Measurements from ENCODE around the gene XRCC3.

Gene XRCC3

DNA sequence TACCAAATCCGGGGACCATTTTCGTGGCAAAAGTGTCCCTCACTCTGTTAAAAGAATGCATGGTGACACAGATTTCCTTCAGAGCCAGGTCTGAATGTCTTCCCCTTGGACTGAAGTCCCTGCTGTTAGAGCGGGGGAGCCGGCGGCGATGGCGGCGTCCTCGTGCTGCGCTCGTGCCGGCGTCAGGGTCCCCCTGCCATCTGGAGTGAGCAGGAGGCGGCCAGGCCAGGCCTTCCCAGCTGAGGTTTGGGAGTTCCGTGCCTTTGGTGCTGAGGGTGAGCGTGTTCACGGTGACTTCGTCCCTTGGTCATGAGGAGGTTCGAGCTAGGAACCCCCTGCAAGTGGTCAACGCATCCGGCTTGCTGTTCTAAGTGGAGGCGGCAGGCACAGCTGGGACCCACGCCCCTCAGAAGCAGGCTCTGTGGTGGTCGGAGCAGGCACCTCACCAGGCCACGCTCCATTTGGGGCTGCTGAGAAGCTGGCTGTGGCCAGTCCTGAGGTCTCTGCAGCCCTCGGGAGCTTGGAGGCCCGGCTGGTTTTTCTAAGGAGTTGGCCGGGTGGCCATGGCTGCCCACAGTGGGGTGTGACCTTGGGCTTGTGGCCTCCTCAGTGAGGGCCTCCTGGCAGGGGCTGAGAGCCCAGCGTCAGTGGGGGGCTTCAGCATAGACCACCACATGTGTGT is 9.9 kb upstream of the XRCC3 start:
- DNase-seq = no peak

DNA sequence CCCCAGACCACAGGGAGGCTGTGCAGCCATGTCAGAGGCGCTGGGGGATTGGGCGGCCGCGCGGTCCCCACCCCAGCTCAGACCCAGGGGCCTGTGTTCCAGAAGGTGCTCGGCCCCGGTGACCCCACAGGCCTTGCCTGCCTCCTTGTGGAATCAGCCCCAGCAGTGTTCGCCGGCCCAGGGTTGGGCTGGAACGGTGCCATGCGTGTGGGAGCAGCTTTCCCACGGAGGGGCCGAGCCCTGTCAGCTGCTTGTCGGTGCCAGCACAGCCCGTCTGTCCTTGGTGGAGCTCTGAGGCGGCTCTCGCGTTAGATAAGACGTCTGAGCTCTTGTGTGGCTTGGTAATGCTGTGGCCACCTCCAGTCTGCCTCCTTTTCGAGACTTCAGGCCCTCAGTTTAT is 8.9 kb upstream of the XRCC3 start:
- no peak for DNase-seq

DNA sequence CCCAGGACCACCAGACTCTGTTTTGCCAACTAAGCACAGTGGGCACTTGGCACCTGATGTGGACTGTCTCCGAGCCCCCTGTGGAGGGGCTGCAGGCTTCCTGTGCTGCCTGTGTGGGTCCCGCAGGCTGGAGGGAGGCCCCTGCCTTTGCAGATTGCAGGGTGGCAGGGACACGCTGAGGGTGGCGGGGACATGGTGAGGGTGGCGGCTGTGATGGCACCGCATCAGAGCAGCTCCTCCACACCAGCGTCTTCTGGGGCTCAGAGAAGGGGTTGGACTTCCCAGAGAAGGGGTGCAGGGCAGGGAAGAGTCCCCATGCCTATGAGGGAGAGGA is 8.5 kb upstream of the XRCC3 start:
- DNase-seq = no peak

DNA sequence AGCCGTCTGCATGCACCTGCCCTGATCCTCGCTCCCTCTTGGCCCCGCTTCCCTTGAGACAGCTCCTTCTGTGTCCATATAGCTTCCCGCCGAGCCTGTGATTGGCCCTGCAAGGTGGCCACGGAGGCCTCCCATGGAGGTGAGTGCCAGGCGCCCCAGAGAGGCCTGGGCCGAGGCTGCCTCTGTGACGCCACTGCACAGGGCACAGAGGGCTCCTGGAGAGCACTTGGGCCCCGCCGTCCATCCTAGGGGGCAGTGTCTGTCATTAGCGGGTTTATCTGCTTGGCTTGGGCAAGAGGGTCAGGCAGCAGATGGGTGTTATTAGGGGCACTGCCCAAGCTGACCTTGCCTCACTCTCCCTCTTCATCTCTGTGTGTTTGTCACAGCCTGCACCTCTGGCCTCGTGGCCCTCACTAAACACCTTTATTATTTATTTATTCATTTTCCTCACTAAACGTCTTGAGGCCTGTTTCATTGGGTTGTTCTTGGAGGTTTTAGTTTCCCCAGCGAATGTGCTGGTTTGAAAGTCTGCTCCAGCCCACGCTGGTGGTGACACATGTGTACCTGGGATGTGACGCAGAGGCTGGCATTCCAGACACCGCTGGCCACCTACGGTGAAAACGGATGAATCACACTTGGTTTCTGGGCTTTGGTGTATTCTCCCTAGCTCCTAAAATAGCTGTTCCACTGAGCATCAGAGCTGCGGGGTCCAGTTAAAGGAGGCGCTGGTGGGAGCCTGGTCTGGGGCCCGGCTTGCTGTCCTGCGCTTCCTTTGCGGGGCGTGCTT is 6.3 kb upstream of the XRCC3 start:
- no peak for DNase-seq

DNA sequence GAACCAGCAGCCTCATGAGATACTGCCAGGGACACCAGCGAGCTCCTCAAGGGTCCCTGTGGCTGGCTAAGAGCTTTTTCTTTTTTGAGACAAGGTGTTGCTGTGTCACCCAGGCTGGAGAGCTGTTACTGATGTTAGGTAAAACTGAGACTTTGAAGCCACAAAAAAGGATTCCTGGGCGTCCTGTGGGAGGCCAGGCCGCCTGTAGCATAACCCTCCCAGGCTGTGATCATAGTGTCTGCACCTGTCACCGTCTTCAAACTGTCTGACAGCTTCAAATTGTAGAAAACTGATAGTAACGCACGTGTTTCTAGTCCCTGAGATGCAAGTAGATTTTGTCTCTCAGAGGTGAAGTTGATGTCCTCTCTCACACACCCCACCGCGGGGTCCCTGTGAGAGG is 4.5 kb upstream of the XRCC3 start:
- no peak for DNase-seq

DNA sequence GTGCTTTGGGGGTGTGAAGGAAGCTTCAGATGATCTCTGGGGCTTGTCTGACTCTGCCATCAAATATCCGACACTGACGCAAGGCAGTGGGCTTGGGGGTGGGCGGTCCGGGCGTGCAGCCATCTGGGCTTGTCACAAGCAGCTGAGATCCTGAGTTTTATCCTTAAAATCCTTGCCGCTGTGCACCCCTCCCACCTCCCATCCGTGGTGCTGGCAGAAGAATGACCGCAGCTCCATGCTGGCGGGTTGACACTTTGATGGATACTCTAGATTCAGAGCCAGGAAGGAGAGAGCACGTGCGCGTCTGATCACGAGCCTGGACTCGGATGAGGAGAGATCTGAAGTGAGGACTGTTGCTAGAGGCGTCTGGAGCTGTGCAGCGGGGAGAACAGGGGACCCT is 3.3 kb upstream of the XRCC3 start:
- DNase-seq = no peak

DNA sequence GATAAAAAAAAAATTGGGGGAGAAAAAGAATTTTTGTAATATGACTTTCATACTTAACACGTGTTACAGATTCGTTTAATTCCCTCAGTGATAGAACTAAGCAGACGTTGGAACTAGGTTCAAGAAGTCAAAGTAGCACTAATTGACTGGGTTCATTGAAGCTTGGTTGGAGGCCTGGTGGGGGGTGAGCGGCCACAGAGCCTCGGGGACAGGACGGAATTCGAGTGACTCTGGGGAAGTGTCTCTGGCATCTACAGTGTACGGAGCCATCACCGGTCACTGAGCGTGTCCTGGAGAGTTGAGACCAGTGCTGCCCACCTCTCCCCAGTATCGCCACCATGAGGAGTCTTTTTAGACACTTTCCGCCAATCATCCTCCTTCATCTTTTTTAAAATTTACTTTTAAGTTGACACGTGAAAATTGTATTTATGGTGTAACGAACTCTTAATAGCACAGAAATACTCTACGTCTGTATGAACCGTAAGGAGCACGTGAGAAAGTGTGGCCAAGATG is 1.7 kb upstream of the XRCC3 start:
- DNase-seq = no peak

DNA sequence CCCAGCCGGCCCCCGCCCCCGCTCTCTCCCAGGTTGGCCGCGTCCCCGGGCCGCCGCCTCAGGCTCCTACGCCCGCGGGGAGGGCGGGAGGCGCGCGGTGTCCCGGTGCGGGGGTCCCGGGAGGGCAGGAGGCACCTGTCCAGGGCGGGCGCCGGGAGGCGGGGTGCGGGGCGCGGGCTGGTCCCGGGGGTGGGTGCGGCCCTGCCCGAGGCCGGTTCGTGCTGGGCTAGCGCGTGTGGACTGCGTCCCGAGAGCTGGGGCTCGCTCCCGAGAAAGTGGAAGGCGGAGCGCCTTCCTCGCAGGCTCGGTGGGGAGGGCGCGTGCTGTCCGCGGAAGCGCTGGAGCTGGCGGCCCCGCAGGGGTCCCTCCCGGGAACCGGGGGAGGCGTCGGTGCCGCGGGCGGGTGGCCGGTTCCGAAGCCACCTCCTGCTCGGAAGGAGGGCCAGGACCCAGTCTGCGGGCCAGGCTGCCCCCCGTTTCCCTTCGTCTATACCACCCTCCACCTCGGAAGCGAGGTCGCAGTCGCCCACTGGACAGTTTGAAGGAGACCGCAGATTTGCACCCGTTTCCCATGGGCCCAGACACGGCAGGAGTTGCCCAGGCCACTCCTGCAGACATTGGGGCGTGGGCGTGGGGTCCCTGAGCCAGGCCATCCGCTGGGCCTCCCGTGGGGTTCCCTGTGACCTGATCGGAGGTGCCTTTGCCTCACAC is 995 bp upstream of the XRCC3 start:
- DNase-seq = peak; percentile 7 to 55

DNA sequence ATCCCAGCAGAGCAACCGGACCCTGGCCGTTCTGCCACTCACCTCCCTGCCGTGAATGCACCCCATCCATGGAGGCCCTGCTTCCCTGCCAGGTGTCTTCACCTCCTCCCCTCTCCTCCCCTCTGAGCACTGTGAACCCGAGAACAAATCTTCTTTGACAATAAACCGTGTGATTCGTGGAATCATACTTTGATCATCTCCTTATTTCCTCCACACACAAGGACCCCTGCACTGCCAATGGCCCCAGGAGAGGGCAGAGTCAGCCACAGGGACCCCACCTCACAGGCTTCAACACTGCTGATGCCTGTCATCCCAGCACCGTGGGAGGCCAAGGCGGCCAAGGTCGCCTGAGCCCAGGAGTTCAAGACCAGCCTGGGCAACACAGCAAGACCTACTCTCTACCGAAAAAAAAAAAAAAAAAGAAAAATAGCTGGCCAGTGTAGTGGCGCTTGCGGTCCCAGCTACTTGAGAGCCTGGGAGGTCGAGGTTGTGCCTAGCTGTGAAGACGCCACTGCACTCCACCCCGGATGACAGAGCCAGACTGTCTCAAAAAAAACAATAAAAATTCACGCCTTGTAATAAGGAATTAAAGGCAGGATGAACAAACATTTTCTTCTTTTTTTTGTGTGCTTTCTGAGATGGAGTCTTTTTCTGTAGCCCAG is 1.1 kb downstream of the XRCC3 start:
- DNase-seq = no peak

DNA sequence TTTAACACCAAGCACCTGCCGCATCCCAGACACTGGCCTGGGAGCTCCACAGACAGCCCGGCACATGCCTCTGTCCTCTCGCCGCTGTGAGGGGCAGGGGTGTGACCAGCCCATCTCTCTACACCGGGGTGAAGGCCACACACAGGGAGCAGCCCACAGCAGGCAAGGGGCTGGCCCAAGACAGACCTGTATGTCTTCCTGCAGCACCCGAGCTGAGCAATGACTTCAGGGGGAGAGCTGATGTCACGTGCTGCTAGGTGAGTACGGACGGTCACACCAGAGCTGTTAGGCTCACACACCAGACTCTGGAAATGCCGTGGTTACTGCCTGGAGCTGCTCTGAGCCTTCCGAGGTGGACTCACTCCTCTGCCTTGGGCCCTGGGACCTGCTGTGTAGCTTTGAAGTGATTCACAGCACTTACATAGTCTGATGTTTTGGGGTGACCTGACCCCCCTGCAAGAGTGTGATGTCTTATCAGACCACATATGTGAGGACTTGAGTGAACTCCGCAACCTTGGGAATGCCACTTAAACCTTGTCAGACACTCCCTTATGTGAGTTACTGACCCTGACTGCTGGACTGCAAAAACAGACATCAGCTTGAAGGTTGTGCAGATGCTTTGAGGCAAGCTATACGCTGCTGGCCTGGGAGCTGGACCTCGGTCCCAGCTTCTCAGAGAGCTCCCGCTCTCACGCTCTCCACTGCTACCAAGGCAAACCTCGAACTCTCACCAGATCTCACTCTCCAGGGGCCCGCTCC is 1.8 kb downstream of the XRCC3 start:
- DNase-seq = no peak

DNA sequence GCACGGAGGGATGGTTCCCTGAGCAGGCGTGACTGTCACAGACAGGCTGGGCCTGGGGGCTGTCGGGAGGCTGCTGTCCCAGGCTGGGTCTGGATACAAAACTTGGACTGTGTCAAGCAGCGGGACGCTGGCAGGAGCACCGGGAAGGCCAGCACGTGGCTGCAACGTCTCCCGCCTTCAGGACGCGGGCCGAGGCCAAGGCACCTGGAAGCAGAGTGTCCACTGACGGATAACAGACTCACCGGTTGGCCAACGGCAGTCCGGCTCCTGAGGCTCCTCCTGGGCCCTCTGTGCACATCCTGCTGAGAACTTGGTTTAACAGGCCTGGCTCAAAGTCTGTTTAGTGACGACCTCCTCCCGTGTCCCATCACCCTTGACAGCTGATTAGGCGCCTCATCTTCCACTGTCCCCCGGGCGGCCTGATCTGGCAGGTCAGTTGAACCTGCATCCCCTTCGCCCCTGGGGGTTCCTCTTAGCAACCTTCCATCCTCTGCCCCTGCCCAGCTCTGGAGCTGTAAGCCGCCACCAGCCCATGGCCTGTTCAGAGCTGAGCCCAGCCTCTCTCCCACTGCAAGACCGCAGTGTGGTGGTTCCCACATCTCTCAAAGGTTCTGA is 2.5 kb downstream of the XRCC3 start:
- no peak for DNase-seq

DNA sequence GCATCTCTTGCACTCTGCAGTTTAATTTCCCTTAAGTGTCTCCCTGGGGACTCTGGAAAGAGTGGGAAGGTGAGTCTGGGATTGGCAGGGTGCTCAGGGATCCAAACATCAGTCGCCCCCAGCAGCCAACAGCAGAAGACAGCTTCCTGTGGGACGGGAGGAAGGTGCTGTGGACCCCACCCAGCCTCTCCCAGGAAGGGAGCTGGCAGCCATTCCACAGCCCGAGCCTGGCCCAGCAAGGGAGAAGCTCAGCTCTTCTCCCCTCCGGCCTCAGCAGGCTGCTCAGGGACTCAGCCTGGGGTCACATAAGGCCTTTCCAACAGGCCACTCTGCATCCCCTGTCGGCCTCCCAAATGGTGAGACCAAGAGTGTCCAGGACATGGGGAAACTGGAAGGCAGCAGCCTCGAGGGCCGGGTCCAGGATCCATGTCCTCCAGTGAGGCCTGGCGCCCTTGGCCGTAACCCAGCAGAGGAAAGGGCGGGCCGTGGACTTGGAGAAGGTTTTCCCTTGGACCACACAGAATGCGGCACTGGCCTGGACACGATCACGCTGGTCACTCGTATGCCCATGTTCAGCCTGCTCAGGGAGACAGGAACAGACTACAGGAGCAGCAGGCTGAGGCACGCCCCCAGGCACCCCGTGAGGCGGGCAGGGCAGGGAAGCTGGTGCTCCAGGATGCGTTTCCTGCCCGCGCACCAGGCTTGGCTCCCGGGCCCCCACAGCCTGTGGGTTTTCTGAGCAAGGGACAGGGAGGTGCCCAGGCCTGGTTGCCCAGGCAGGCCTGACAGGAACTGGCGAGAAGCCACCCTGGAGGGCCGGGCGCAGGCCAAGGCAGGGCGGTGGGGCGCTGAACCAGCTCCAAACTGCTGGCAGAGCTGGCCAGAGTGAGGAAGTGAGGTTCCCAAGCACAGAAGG is 3.5 kb downstream of the XRCC3 start:
- no peak for DNase-seq

DNA sequence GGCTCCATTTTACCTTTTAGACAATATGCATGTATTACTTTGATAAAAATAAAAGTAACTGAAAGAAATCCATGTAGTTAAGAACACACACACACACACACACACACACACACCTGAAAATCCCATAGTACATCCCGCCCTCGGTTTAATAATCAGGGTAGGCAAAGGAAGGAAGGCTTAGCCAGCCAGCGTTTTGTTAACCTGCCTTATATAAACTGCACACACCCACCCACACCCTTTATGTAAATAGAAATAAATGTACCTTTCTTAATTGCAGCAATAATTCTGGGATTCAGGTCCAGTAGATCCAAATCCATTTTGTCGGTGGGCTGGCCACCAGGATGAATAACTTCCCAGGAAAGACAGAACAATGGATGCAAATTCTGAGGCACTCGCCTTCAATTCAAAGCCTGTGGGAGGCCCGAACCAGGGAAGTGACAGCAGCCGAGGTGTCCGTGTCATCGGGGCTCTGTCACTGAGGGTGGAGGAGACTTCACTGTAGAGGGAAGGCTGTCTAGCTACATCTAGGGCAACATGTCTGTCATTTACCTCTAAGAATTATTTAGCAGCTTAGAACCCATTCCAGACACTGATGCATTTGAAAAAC is 4.4 kb downstream of the XRCC3 start:
- no peak for DNase-seq

DNA sequence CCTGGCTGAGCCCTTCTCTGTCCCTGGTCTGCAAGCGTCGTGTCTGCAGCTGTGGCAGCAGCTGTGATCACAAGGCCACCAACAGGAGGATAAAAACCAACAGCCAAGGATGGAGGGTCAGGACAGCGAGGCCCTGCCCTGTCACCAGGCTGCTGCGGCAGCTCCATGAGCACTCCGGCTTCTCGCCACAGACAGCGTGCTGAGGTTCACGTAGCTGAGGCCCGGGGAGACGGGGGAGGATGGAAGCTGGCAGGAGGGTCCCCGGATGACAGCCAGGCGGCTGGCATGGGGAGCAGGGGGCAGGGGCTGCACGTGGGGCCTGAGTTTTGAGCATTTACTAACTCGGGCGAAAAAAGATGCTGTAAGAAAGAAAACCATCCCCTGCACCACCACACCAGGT is 5.4 kb downstream of the XRCC3 start:
- no peak for DNase-seq

DNA sequence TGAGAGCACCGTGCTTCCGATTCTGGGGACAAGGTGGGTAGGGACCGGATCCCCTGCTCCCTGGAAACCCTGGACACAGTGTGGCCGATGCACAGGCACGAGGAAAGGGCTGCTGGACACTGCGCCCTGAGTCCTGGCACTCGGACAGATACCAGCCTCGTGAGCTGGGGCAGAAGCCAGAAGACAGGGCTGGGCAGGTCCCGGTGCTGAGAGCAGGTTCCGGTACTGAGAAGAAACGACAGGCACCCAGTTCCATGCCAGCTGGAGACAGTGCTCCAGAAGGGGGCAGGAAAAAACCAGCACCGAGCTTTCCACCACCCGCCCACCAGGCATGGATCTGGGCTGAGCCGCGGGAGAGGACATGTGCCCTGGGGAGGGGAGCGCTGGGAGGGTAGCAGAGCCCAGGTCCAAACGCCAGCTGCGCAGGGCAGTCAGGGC is 6.5 kb downstream of the XRCC3 start:
- no peak for DNase-seq

DNA sequence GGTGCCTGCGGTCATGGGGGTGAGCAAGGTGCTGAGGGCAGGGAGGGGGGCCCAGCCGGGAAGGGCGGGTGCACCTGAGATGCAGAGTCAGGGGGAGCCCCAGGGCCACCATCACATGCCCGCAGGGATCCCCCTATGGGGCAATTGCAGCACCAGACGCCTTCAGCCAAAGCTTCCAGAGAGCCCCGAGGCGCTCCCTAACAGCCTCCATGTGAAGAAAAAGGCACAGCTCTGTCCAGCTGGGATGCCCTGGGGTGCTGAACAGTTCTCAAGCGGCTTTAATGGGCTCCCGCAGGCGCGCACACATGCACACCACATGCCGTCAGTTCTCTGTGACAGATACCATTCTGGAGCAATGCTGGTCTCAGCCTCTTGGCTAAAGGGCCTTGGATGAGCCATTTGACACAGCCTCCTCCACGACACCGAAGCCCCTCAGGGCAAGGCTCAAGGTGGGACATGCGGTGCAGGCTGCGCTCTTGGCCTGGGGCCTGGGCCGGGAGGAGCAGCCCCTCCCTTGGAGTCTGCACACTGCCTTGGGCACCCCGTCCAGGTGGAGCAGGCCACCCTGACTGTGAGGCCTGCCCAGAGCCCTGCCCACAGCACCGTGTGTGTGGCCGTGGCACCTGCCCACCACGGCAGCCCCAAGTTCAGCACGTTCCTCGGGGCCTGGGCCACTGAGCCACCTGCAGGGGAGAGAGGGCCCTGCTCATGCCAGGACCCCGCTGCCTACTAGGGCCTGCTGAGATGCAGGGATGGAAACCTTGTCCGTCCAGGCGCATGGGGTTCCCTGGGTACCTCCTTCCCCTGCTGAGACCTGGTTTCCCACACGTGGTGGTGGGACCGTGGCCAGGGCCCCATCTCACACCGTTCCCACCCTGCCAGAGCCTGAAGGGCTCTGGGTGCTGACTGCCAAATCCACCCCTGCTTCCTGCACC is 7.7 kb downstream of the XRCC3 start:
- DNase-seq = no peak

DNA sequence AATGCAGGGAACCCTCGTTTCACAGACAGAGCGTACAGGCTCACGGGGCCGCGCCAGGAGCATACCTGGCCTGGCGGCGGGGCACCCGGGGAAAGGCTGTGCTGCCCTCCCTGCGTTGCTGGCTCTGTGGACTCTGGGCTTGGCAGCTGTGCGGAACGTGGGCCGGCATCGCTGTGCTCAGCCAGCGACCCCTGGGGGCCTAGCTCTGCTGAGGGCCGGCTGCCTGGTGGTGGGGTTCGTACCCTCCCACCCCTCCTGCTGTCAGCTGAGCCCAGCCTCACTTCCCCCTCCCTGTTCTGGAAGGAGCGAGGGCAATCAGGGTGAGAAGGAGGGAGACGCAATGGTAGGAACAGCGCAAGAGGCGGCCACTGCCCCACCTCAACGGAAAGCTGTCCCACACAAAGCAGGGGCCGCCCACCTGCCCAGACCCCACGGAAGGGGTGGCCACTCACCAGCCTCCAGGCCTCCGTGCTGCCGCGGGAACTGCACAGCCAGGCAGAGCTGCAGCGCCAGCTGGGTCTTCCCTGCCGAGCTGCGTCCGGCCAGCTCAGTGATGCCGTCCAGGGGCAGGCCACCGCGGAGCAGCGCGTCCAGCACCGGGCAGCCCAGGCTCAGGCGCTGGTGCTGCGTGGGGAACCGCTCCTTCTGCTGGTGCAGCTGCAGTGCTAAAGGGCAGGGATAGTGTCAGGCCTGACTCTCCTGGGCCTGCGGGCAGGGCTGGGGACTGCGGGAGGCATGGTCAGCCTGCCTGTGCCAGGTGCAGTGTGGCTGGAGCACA is 8.5 kb downstream of the XRCC3 start:
- no peak for DNase-seq
